ENCODE data around the gene LPP.

Gene LPP

GRCh38 chr3:188528396-188528795, 374.4 kb downstream of the LPP start:
- POLR2A ChIA-PET, result no interaction called here

GRCh38 chr3:188529228-188529627, 375.3 kb downstream of the LPP start:
- no peak for TF ChIP-seq ELF4 (IDR thresholded peaks at IDR 0.05)
- no peak for TF ChIP-seq PKNOX1 (IDR thresholded peaks at IDR 0.05)
- TF ChIP-seq BHLHE40 (IDR thresholded peaks at IDR 0.05; ENCODE audit: borderline replicate concordance), result no peak
- no peak for TF ChIP-seq TARDBP (IDR thresholded peaks at IDR 0.05)
- TF ChIP-seq FOXK2 (IDR thresholded peaks at IDR 0.05), result no peak
- no peak for TF ChIP-seq CTBP1 (IDR thresholded peaks at IDR 0.05; ENCODE audit: borderline replicate concordance)
- no peak for TF ChIP-seq ARNT (IDR thresholded peaks at IDR 0.05)
- no peak for TF ChIP-seq FOXA1 (IDR thresholded peaks at IDR 0.05)
- ChIA-PET POLR2A (no interaction called here), CTCF (no interaction called here)
- no peak for DNase-seq (ENCODE audit: extremely low spot score)

More at GRCh38 chr3:188528396-188528795, 374.4 kb downstream of the LPP start:
- CTCF ChIA-PET, result no interaction called here
- TF ChIP-seq ARNT (IDR thresholded peaks at IDR 0.05) (no peak), CTBP1 (IDR thresholded peaks at IDR 0.05; ENCODE audit: borderline replicate concordance) (no peak), BHLHE40 (IDR thresholded peaks at IDR 0.05; ENCODE audit: borderline replicate concordance) (no peak), SP1 (IDR thresholded peaks at IDR 0.05) (no peak), TARDBP (IDR thresholded peaks at IDR 0.05) (no peak), ZNF384 (IDR thresholded peaks at IDR 0.05) (no peak), FOXM1 (IDR thresholded peaks at IDR 0.05; ENCODE audit: borderline replicate concordance) (no peak), L3MBTL2 (conservative IDR thresholded peaks at IDR 0.05) (no peak), PKNOX1 (IDR thresholded peaks at IDR 0.05) (no peak), FOXK2 (IDR thresholded peaks at IDR 0.05) (no peak), SUZ12 (IDR thresholded peaks at IDR 0.05) (no peak), LEF1 (IDR thresholded peaks at IDR 0.05; ENCODE audit: borderline replicate concordance) (no peak), HDGF (IDR thresholded peaks at IDR 0.05; ENCODE audit: borderline replicate concordance) (no peak), ELF4 (IDR thresholded peaks at IDR 0.05) (no peak)
- DNase-seq (ENCODE audit: extremely low spot score), result no peak

GRCh38 chr3:188530226-188530625, 376.3 kb downstream of the LPP start:
- no peak for TF ChIP-seq CTBP1 (IDR thresholded peaks at IDR 0.05; ENCODE audit: borderline replicate concordance)
- TF ChIP-seq BHLHE40 (IDR thresholded peaks at IDR 0.05; ENCODE audit: borderline replicate concordance), result no peak
- no peak for TF ChIP-seq TARDBP (IDR thresholded peaks at IDR 0.05)
- no peak for TF ChIP-seq ZNF384 (IDR thresholded peaks at IDR 0.05)
- TF ChIP-seq ELF4 (IDR thresholded peaks at IDR 0.05), result no peak
- TF ChIP-seq FOXA1 (IDR thresholded peaks at IDR 0.05), result no peak
- TF ChIP-seq L3MBTL2 (conservative IDR thresholded peaks at IDR 0.05), result no peak
- TF ChIP-seq PKNOX1 (IDR thresholded peaks at IDR 0.05), result no peak
- no peak for TF ChIP-seq NFRKB (IDR thresholded peaks at IDR 0.05)
- TF ChIP-seq HDGF (IDR thresholded peaks at IDR 0.05; ENCODE audit: borderline replicate concordance), result no peak
- no peak for TF ChIP-seq FOXK2 (IDR thresholded peaks at IDR 0.05)
- TF ChIP-seq SUZ12 (IDR thresholded peaks at IDR 0.05), result no peak
- TF ChIP-seq SP1 (IDR thresholded peaks at IDR 0.05), result no peak
- TF ChIP-seq ARNT (IDR thresholded peaks at IDR 0.05), result no peak
- no peak for TF ChIP-seq LEF1 (IDR thresholded peaks at IDR 0.05; ENCODE audit: borderline replicate concordance)
- no peak for TF ChIP-seq FOXM1 (IDR thresholded peaks at IDR 0.05; ENCODE audit: borderline replicate concordance)
- ChIA-PET CTCF (no interaction called here), POLR2A (no interaction called here)
- no peak for DNase-seq (ENCODE audit: extremely low spot score)

GRCh38 chr3:188531210-188531609, 377.3 kb downstream of the LPP start:
- TF ChIP-seq SUZ12 (IDR thresholded peaks at IDR 0.05) (no peak), NFRKB (IDR thresholded peaks at IDR 0.05) (no peak), ELF4 (IDR thresholded peaks at IDR 0.05) (no peak), CTBP1 (IDR thresholded peaks at IDR 0.05; ENCODE audit: borderline replicate concordance) (no peak), FOXA1 (IDR thresholded peaks at IDR 0.05) (no peak), TARDBP (IDR thresholded peaks at IDR 0.05) (no peak), LEF1 (IDR thresholded peaks at IDR 0.05; ENCODE audit: borderline replicate concordance) (no peak), FOXK2 (IDR thresholded peaks at IDR 0.05) (no peak), ZNF384 (IDR thresholded peaks at IDR 0.05) (no peak), FOXM1 (IDR thresholded peaks at IDR 0.05; ENCODE audit: borderline replicate concordance) (no peak), SP1 (IDR thresholded peaks at IDR 0.05) (no peak), BHLHE40 (IDR thresholded peaks at IDR 0.05; ENCODE audit: borderline replicate concordance) (no peak), HDGF (IDR thresholded peaks at IDR 0.05; ENCODE audit: borderline replicate concordance) (no peak), PKNOX1 (IDR thresholded peaks at IDR 0.05) (no peak), ARNT (IDR thresholded peaks at IDR 0.05) (no peak), L3MBTL2 (conservative IDR thresholded peaks at IDR 0.05) (no peak)
- ChIA-PET CTCF (no interaction called here), POLR2A (no interaction called here)
- no peak for DNase-seq (ENCODE audit: extremely low spot score)

GRCh38 chr3:188533172-188533571, 379.2 kb downstream of the LPP start:
- CTCF ChIA-PET, result no interaction called here
- no peak for TF ChIP-seq PKNOX1 (IDR thresholded peaks at IDR 0.05)
- TF ChIP-seq SUZ12 (IDR thresholded peaks at IDR 0.05), result no peak
- TF ChIP-seq FOXM1 (IDR thresholded peaks at IDR 0.05; ENCODE audit: borderline replicate concordance), result no peak
- TF ChIP-seq SP1 (IDR thresholded peaks at IDR 0.05), result no peak
- no peak for TF ChIP-seq TARDBP (IDR thresholded peaks at IDR 0.05)
- no peak for TF ChIP-seq FOXK2 (IDR thresholded peaks at IDR 0.05)
- no peak for TF ChIP-seq HDGF (IDR thresholded peaks at IDR 0.05; ENCODE audit: borderline replicate concordance)
- TF ChIP-seq LEF1 (IDR thresholded peaks at IDR 0.05; ENCODE audit: borderline replicate concordance), result no peak
- TF ChIP-seq BHLHE40 (IDR thresholded peaks at IDR 0.05; ENCODE audit: borderline replicate concordance), result no peak
- TF ChIP-seq CTBP1 (IDR thresholded peaks at IDR 0.05; ENCODE audit: borderline replicate concordance), result no peak
- TF ChIP-seq FOXA1 (IDR thresholded peaks at IDR 0.05), result no peak
- TF ChIP-seq ARNT (IDR thresholded peaks at IDR 0.05), result no peak
- TF ChIP-seq ZNF384 (IDR thresholded peaks at IDR 0.05), result no peak
- no peak for TF ChIP-seq L3MBTL2 (conservative IDR thresholded peaks at IDR 0.05)
- no peak for TF ChIP-seq ELF4 (IDR thresholded peaks at IDR 0.05)
- TF ChIP-seq NFRKB (IDR thresholded peaks at IDR 0.05), result no peak
- POLR2A ChIA-PET, result no interaction called here
- no peak for DNase-seq (ENCODE audit: extremely low spot score)
